K562 (cell line): ENCODE data around the gene HDC. TPM values are rescaled to one million over a fixed set of nuclear protein-coding genes. Genes with fewer than 3 reads are reported as not detected.

ENCODE experiments used
- polyA plus RNA-seq, 8 experiments: library from polyadenylated mRNA; depleted of rRNA in 4 of 8; stranded (reverse) in 5 of 8; unstranded in 3 of 8; fragments of >200 nt; fragmentation: Nextera tagmentation in 2 of 8; fragmentation: Illumina TruSeq in 1 of 8; extraction: Ambion mirVana in 2 of 8; extraction: Trizol in 1 of 8; gene quantifications; 2 replicates each; pipeline versions ENCODE4 v1.2.1 to v1.2.3, GENCODE V29; 2011 to 2014; ENCODE audit warnings: inconsistent platforms in 1 of 8, missing spikeins in 1 of 8
- total RNA-seq, 7 experiments: library from RNA; depleted of rRNA in 6 of 7; stranded (reverse); fragments of >200 nt in 6 of 7; fragmentation: Illumina TruSeq in 2 of 7; extraction: Trizol in 2 of 7; gene quantifications; 2 replicates each; pipeline versions ENCODE4 v1.2.1 to v1.2.3, GENCODE V29; 2011 to 2021; ENCODE audit warnings: low replicate concordance in 1 of 7
- TF ChIP-seq, protein P1 (sequence below): fragments of 250-450 bp; sonication (Bioruptor Pico); IDR thresholded peaks from 2 replicates; pipeline ENCODE4 v1.5.0; 2022; ENCODE audit warnings: mild to moderate bottlenecking
- TF ChIP-seq, protein P2 (sequence below), 2 experiments: IDR thresholded peaks; 2 replicates each; pipeline ENCODE4 v1.6.1; 2011; ENCODE audit warnings: borderline replicate concordance in 1 of 2, control low read depth in 1 of 2, low read depth in 1 of 2, low read length in 1 of 2, mild to moderate bottlenecking in 1 of 2, mixed read lengths in 1 of 2, moderate library complexity in 1 of 2; ENCODE audit not compliant: insufficient read depth in 1 of 2, insufficient read length in 1 of 2, poor library complexity in 1 of 2, severe bottlenecking in 1 of 2; ENCODE audit errors: extremely low read depth in 1 of 2
- TF ChIP-seq, protein P3 (sequence below): fragments of 450-650 bp; IDR thresholded peaks from 2 replicates; pipeline ENCODE4 v1.6.1; 2018; ENCODE audit not compliant: partially characterized antibody

The HDC gene
- total and polyA plus RNA-seq, 9 of the 15 experiments (the other 6 are each of a cell fraction or from before 2014, with no cell fraction given): 0.26 to 5.3 (median 0.99) TPM

GRCh38 chr15:50209809-50210208 lies 55.7 kb downstream of the HDC start (continued):
- TF ChIP-seq, protein P1, sequence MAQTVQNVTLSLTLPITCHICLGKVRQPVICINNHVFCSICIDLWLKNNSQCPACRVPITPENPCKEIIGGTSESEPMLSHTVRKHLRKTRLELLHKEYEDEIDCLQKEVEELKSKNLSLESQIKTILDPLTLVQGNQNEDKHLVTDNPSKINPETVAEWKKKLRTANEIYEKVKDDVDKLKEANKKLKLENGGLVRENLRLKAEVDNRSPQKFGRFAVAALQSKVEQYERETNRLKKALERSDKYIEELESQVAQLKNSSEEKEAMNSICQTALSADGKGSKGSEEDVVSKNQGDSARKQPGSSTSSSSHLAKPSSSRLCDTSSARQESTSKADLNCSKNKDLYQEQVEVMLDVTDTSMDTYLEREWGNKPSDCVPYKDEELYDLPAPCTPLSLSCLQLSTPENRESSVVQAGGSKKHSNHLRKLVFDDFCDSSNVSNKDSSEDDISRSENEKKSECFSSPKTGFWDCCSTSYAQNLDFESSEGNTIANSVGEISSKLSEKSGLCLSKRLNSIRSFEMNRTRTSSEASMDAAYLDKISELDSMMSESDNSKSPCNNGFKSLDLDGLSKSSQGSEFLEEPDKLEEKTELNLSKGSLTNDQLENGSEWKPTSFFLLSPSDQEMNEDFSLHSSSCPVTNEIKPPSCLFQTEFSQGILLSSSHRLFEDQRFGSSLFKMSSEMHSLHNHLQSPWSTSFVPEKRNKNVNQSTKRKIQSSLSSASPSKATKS (CRISPR knock-in tag): no peak
- TF ChIP-seq, protein P2, sequence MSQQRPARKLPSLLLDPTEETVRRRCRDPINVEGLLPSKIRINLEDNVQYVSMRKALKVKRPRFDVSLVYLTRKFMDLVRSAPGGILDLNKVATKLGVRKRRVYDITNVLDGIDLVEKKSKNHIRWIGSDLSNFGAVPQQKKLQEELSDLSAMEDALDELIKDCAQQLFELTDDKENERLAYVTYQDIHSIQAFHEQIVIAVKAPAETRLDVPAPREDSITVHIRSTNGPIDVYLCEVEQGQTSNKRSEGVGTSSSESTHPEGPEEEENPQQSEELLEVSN (IDR thresholded peaks at IDR 0.05; ENCODE audit: borderline replicate concordance in 1 of 2, extremely low read depth in 1 of 2, insufficient read depth in 1 of 2, insufficient read length in 1 of 2, low read depth in 1 of 2, low read length in 1 of 2, poor library complexity in 1 of 2, severe bottlenecking in 1 of 2): no peak
- TF ChIP-seq, protein P3, sequence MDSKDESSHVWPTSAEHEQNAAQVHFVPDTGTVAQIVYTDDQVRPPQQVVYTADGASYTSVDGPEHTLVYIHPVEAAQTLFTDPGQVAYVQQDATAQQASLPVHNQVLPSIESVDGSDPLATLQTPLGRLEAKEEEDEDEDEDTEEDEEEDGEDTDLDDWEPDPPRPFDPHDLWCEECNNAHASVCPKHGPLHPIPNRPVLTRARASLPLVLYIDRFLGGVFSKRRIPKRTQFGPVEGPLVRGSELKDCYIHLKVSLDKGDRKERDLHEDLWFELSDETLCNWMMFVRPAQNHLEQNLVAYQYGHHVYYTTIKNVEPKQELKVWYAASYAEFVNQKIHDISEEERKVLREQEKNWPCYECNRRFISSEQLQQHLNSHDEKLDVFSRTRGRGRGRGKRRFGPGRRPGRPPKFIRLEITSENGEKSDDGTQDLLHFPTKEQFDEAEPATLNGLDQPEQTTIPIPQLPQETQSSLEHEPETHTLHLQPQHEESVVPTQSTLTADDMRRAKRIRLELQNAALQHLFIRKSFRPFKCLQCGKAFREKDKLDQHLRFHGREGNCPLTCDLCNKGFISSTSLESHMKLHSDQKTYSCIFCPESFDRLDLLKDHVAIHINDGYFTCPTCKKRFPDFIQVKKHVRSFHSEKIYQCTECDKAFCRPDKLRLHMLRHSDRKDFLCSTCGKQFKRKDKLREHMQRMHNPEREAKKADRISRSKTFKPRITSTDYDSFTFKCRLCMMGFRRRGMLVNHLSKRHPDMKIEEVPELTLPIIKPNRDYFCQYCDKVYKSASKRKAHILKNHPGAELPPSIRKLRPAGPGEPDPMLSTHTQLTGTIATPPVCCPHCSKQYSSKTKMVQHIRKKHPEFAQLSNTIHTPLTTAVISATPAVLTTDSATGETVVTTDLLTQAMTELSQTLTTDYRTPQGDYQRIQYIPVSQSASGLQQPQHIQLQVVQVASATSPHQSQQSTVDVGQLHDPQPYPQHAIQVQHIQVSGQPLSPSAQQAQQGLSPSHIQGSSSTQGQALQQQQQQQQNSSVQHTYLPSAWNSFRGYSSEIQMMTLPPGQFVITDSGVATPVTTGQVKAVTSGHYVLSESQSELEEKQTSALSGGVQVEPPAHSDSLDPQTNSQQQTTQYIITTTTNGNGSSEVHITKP: no peak
